Loucy (cell line): ENCODE measurements around the gene HS6ST3.

Experiments
- EZH2phosphoT487 ChIP-seq: fragments of 200-600 bp; IDR thresholded peaks from 2 replicates; pipeline ENCODE4 v1.6.1; 2018; ENCODE audit warnings: antibody characterized with exemption, mild to moderate bottlenecking, moderate library complexity, borderline replicate concordance
- TF ChIP-seq, protein P1 (sequence below): fragments of 200-600 bp; sonication (generic); conservative IDR thresholded peaks from 2 replicates; pipeline ENCODE4 v1.5.1; 2014; ENCODE audit warnings: mild to moderate bottlenecking, antibody characterized with exemption, low read length

DNA sequence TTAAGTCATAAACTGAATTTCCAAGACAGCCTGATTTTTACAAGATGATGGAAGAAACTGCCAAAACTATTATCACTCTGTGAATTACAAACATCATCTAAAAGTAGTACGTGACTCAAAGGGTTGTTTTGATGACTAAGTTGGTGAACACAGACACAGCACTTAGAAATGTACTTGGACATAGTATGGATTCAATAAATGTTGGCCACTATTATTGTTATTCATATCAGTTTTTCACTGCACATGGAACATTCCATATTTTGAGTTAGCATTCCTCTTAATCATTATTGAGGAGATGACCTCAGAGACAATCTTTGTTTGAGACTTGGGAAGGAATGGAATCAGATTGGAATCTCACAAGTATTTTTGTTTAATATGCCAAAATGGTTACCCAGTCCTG is 731.5 kb downstream of the HS6ST3 start:
- TF ChIP-seq, protein P1, sequence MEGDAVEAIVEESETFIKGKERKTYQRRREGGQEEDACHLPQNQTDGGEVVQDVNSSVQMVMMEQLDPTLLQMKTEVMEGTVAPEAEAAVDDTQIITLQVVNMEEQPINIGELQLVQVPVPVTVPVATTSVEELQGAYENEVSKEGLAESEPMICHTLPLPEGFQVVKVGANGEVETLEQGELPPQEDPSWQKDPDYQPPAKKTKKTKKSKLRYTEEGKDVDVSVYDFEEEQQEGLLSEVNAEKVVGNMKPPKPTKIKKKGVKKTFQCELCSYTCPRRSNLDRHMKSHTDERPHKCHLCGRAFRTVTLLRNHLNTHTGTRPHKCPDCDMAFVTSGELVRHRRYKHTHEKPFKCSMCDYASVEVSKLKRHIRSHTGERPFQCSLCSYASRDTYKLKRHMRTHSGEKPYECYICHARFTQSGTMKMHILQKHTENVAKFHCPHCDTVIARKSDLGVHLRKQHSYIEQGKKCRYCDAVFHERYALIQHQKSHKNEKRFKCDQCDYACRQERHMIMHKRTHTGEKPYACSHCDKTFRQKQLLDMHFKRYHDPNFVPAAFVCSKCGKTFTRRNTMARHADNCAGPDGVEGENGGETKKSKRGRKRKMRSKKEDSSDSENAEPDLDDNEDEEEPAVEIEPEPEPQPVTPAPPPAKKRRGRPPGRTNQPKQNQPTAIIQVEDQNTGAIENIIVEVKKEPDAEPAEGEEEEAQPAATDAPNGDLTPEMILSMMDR = no peak
- no peak for TF ChIP-seq EZH2phosphoT487
